Skin epidermis (tissue), 12 donors: ENCODE results near the gene INHBA.

Experiments
- H3K27ac ChIP-seq, 21 experiments: fragments of 200-600 bp; sonication (generic) in 11 of 21; one replicate each; pipeline ENCODE4 v1.5.0; 2020; ENCODE audit warnings: mild to moderate bottlenecking in 3 of 21, inconsistent platforms in 2 of 21, moderate library complexity in 2 of 21
- H3K4me3 ChIP-seq, 7 experiments: fragments of 200-600 bp; sonication (generic) in 2 of 7; one replicate each; pipeline ENCODE4 v1.5.0; 2020; ENCODE audit warnings: inconsistent platforms in 2 of 7, mild to moderate bottlenecking in 2 of 7, moderate library complexity in 1 of 7

INHBA gene

GRCh38 chr7:41702635-41703371 lies at the start of gene INHBA:
TSS of gene INHBA (minus strand) at chr7:41703090. CDS start at chr7:41700374, 2,716 bp downstream.
- peak within 1 kb of the TSS in 4 of 7 experiments; percentile 2 to 32 (median 25) for H3K4me3 ChIP-seq

GRCh38 chr7:41752615-41753014 lies 49.7 kb upstream of the INHBA start:
- Histone ChIP-seq H3K27ac (no peak overlapping the region), H3K4me3 (no peak overlapping the region)

More at GRCh38 chr7:41702635-41703371, at the start of gene INHBA:
- H3K27ac ChIP-seq = peak within 1 kb of the TSS in 9 of 21 experiments; percentile 11 to 89 (median 74)

GRCh38 chr7:41750661-41751540 lies 48.0 kb upstream of the INHBA start:
- no peak overlapping the region for H3K4me3 ChIP-seq
- H3K27ac ChIP-seq = no peak overlapping the region

GRCh38 chr7:41747961-41748360 lies 45.1 kb upstream of the INHBA start:
- Histone ChIP-seq H3K27ac (no peak overlapping the region), H3K4me3 (no peak overlapping the region)

GRCh38 chr7:41745451-41745850 lies 42.6 kb upstream of the INHBA start:
- no peak overlapping the region for H3K27ac ChIP-seq
- no peak overlapping the region for H3K4me3 ChIP-seq

GRCh38 chr7:41744161-41744560 lies 41.3 kb upstream of the INHBA start:
- Histone ChIP-seq H3K4me3 (no peak overlapping the region), H3K27ac (no peak overlapping the region)

GRCh38 chr7:41742401-41743020 lies 39.6 kb upstream of the INHBA start:
- H3K27ac ChIP-seq = no peak overlapping the region
- H3K4me3 ChIP-seq = no peak overlapping the region

- Histone ChIP-seq H3K27ac (no peak overlapping the region), H3K4me3 (no peak overlapping the region)
Measured at GRCh38 chr7:41738806-41739205, 35.9 kb upstream of the INHBA start.

GRCh38 chr7:41738336-41738735 lies 35.4 kb upstream of the INHBA start:
- Histone ChIP-seq H3K4me3 (no peak overlapping the region), H3K27ac (no peak overlapping the region)

- Histone ChIP-seq H3K27ac (no peak overlapping the region), H3K4me3 (no peak overlapping the region)
Measured at GRCh38 chr7:41735206-41735605, 32.3 kb upstream of the INHBA start.

- H3K4me3 ChIP-seq = no peak overlapping the region
- no peak overlapping the region for H3K27ac ChIP-seq
Measured at GRCh38 chr7:41732843-41733306, 30.0 kb upstream of the INHBA start.

GRCh38 chr7:41732436-41732785 lies 29.5 kb upstream of the INHBA start:
- Histone ChIP-seq H3K4me3 (no peak overlapping the region), H3K27ac (no peak overlapping the region)

GRCh38 chr7:41731493-41732435 lies 28.9 kb upstream of the INHBA start:
- no peak overlapping the region for H3K4me3 ChIP-seq
- H3K27ac ChIP-seq = no peak overlapping the region

GRCh38 chr7:41730668-41731067 lies 27.8 kb upstream of the INHBA start:
- Histone ChIP-seq H3K4me3 (no peak overlapping the region), H3K27ac (no peak overlapping the region)

GRCh38 chr7:41730161-41730560 lies 27.3 kb upstream of the INHBA start:
- no peak overlapping the region for H3K4me3 ChIP-seq

GRCh38 chr7:41729059-41729458 lies 26.2 kb upstream of the INHBA start:
- no peak overlapping the region for H3K4me3 ChIP-seq
- no peak overlapping the region for H3K27ac ChIP-seq

More at GRCh38 chr7:41730161-41730560, 27.3 kb upstream of the INHBA start:
- H3K27ac ChIP-seq = no peak overlapping the region

GRCh38 chr7:41725013-41725412 lies 22.1 kb upstream of the INHBA start:
- Histone ChIP-seq H3K4me3 (no peak overlapping the region), H3K27ac (no peak overlapping the region)

GRCh38 chr7:41720886-41721285 lies 18.0 kb upstream of the INHBA start:
- no peak overlapping the region for H3K4me3 ChIP-seq
- no peak overlapping the region for H3K27ac ChIP-seq

GRCh38 chr7:41720046-41720445 lies 17.2 kb upstream of the INHBA start:
- no peak overlapping the region for H3K27ac ChIP-seq

More at GRCh38 chr7:41720046-41720445, 17.2 kb upstream of the INHBA start:
- H3K4me3 ChIP-seq = no peak overlapping the region
